Measurements from ENCODE around the gene TAX1BP3. TPM values are rescaled to one million over a fixed set of nuclear protein-coding genes. Genes with fewer than 3 reads are reported as not detected.

The TAX1BP3 gene
- total and polyA plus RNA-seq, 9 of the 15 experiments (the other 6 are each of a cell fraction or from before 2014, with no cell fraction given), result 0.99 to 14.5 (median 6.2) TPM

- TF ChIP-seq MAFF (IDR thresholded peaks at IDR 0.05; ENCODE audit: low read length), result no peak
- TF ChIP-seq ZNF134 (CRISPR knock-in tag; conservative IDR thresholded peaks at IDR 0.05), result no peak
- TF ChIP-seq ZNF212 (CRISPR knock-in tag; IDR thresholded peaks at IDR 0.05), result no peak
- TF ChIP-seq JUND (IDR thresholded peaks at IDR 0.05; ENCODE audit: borderline replicate concordance, low read depth, low read length), result no peak
- no peak for TF ChIP-seq JUND (tag; IDR thresholded peaks at IDR 0.05; ENCODE audit: borderline replicate concordance, low read depth, low read length)
- TF ChIP-seq ZNF12 (CRISPR knock-in tag; IDR thresholded peaks at IDR 0.05), result no peak
- no peak for TF ChIP-seq SRSF7 (optimal IDR thresholded peaks at IDR 0.05; ENCODE audit: low read depth, low read length)
- TF ChIP-seq ZNF707 (CRISPR knock-in tag; conservative IDR thresholded peaks at IDR 0.05), result no peak
These were observed 21.1 kb upstream of the TAX1BP3 start (continued) for GRCh38 chr17:3689262-3690093.

- ATAC-seq (no peak), FAIRE-seq (no peak), DNase-seq (ENCODE audit: extremely low read depth in 1 of 4, low spot score in 3 of 4) (no peak)
- Histone ChIP-seq H3K9me1 (ENCODE audit: control insufficient read depth, insufficient read depth, low read length) (no peaks in the 10 kb centered on the region), H3K79me2 (ENCODE audit: control insufficient read depth, insufficient read depth, low read length) (no peaks in the 10 kb centered on the region), H3K9ac (ENCODE audit: insufficient read depth in 1 of 2, low read depth in 2 of 2, low read length in 2 of 2) (no peak overlapping the region), H3K27me3 (ENCODE audit: control insufficient read depth in 2 of 2, insufficient read depth in 2 of 2, low read length in 2 of 2) (no peaks in the 10 kb centered on the region), H4K20me1 (replicated peaks; ENCODE audit: control insufficient read depth, insufficient read depth, low read length) (no peaks in the 10 kb centered on the region), H3K4me3 (no peak overlapping the region), H3K36me3 (ENCODE audit: control insufficient read depth, insufficient read depth, low read length) (no peaks in the 10 kb centered on the region), H3K4me2 (ENCODE audit: insufficient read depth, low read length) (no peak overlapping the region), H2AFZ (ENCODE audit: low read depth, low read length) (no peak overlapping the region), H3K27ac (ENCODE audit: extremely low read depth, low read depth, low read length) (no peak overlapping the region), H3K9me3 (replicated peaks; ENCODE audit: control insufficient read depth, insufficient read depth, low read depth, low read length) (no peaks in the 10 kb centered on the region), H3K4me1 (replicated peaks in 1 of 2; ENCODE audit: control insufficient read depth in 2 of 2, insufficient read depth in 2 of 2, low read length in 2 of 2) (peaks cover 0 to 28% of the 10 kb centered on the region in 2 experiments; a peak in 2 of 5 replicates)
- no peak for TF ChIP-seq ZNF347 (CRISPR knock-in tag; IDR thresholded peaks at IDR 0.05; ENCODE audit: low read depth)
- no peak for TF ChIP-seq TSC22D4 (tag; IDR thresholded peaks at IDR 0.05)
- no peak for TF ChIP-seq PHB (CRISPR knock-in tag; IDR thresholded peaks at IDR 0.05)
- no peak for TF ChIP-seq RBM34 (IDR thresholded peaks at IDR 0.05; ENCODE audit: borderline replicate concordance, insufficient read depth, low read length)
- TF ChIP-seq ZKSCAN3 (CRISPR knock-in tag; IDR thresholded peaks at IDR 0.05), result no peak
- no peak for TF ChIP-seq TEAD2 (tag; IDR thresholded peaks at IDR 0.05)
- TF ChIP-seq HMBOX1 (IDR thresholded peaks at IDR 0.05), result no peak
- TF ChIP-seq CGGBP1 (CRISPR knock-in tag; IDR thresholded peaks at IDR 0.05), result no peak
- TF ChIP-seq CBX3 (IDR thresholded peaks at IDR 0.05; ENCODE audit: borderline replicate concordance in 1 of 2, low read length in 2 of 2), result no peak
- TF ChIP-seq HBP1 (CRISPR knock-in tag; IDR thresholded peaks at IDR 0.05), result no peak
- ChIA-PET POLR2A (no interaction called here), CTCF (ENCODE audit: low intra/inter-chr PET ratio) (no interaction called here)
- no TSS peak for BruUV-seq (replicated peaks)
- in situ Hi-C loops (cut with MboI), result no loop called here
- 61% methylated on average over 6 of the region's 14 CpGs for WGBS (ENCODE audit: insufficient coverage, low coverage, missing lambda C conversion rate)
- intact Hi-C loops (cut with micrococcal nuclease), result loop anchor here (10.0 kb wide), 1 partner anchor 644 kb away; no protein-coding TSS in a partner anchor
These were observed 20.5 kb upstream of the TAX1BP3 start for GRCh38 chr17:3688852-3689261.

Data from K562 (cell line).